HG03565 (cell line): ENCODE results near the gene HOXA9.

Experiments
- ATAC-seq: cut with Tn5 transposase; IDR thresholded peaks from one replicate; pipeline ENCODE4 v1.9.1; 2021; ENCODE audit warnings: mild to moderate bottlenecking, moderate library complexity; ENCODE audit not compliant: unreplicated experiment

Gene HOXA9

GRCh38 chr7:27129729-27130539 is 35.4 kb downstream of the HOXA9 start:
- ATAC-seq = no peak

DNA sequence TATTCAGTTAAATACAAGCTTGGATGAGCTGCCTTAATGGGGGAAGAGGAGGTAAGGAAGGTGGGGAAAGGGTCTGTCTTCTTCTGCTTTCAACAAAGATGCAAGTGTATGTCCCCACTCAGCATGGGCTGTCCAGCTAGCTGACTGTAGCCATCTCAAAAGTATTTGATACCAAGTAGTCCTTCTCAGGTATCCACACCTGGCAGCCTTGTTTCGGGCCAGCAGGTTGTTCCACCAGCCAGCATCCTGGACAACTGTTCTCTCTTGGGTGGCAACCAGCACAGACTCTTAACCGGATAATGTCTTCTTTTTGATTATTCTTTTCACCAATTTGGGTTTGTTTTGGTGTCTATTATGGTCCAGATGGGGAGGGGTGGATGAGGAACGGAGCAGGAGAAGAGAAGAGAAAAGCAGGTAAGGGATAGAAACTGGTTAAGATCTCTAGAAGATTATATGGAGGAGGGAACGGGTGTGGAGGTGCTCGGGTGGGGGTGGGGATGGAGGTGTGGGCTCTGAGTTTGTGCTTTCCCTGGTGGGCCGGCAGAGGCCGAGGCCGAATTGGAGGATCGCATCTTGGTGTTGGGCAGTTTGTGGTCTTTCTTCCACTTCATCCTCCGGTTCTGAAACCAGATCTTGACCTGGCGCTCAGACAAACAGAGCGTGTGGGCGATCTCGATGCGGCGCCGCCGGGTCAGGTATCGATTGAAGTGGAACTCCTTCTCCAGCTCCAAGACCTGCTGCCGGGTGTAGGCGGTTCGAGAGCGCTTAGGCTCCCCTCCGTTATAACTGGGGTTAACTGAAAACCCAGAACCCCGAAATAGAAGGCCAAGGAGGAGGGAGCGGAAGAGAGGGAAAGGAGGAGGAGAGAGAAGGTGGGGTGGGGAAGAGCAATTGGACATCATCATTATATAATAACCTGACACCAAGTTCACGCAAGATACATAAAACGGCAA is 36.3 kb downstream of the HOXA9 start:
- no peak for ATAC-seq

DNA sequence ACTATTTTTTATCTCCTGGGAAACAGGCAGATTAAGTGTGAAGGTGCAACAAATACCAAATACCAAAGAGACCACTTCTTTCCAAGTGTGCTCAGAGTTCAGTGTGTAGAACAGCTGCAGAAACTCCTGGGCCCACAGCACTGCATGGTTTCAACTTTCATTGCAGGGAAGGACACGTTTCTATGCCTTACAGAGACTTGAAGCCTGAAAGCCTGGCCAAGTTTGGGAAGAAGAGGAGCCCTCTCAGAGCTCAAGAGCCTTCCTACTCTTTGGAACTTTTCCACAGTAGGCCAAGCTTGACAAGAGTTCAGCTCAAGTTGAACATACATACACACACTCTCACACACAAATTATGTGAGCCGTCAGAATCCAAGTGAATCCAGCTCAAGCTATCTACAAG is 37.3 kb downstream of the HOXA9 start:
- no peak for ATAC-seq

- ATAC-seq = no peak
Measured at GRCh38 chr7:27126596-27127327, 38.6 kb downstream of the HOXA9 start.

GRCh38 chr7:27125986-27126394 is 39.3 kb downstream of the HOXA9 start:
- no peak for ATAC-seq

- ATAC-seq = no peak
Measured at GRCh38 chr7:27124902-27125689, 40.2 kb downstream of the HOXA9 start.

- ATAC-seq = no peak
Measured at GRCh38 chr7:27124096-27124901, 41.0 kb downstream of the HOXA9 start.

DNA sequence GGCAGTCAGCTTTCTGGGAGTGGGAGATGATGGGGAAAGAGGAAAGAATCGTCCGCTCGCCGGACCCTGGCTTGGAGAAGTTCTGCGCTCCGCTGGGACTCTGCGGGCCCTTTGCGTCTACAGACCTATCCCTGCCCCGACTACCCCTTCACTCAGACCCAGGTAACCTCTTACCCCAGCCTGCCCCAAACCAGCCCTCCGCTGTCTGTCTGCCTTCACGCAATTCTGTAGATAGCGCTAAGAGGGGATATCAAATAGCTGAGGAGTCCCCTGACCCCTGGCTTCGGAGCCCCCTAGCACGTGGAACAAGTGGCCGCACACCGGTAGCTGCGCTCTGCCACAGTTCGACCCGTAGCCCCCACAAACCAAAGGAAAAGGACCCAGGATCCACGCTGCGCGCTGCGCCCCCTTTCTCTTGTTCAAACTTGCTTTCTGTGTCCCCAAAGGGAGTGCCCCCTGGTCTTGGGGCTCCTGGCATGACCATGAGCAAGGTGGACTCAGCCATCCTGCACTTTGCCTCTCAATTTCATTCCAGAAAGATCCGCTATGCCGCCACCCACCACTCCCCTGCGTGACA is 41.8 kb downstream of the HOXA9 start:
- no peak for ATAC-seq

DNA sequence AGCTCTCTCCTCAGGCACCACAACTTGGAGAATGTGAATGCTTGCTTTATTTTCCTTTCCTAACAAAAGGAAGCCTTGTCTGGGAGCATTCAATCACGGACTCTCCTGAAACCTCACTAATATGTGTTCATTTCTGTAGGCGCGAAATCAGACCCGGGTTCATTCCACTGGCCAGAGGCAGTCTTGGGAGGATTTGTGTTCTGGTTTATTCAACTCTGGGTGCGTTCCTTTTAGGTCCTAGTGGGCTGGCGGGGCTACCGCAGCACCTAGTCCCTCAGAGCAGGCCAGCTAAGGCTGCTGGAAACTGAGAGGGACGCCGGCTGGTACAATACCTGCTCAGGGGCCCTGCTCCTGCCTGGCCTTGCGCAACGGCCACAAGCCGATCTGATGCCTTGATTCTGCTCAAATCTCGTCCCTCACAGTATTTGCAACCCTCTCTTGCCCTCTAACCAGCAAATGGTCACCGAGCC is 42.3 kb downstream of the HOXA9 start:
- ATAC-seq = no peak

DNA sequence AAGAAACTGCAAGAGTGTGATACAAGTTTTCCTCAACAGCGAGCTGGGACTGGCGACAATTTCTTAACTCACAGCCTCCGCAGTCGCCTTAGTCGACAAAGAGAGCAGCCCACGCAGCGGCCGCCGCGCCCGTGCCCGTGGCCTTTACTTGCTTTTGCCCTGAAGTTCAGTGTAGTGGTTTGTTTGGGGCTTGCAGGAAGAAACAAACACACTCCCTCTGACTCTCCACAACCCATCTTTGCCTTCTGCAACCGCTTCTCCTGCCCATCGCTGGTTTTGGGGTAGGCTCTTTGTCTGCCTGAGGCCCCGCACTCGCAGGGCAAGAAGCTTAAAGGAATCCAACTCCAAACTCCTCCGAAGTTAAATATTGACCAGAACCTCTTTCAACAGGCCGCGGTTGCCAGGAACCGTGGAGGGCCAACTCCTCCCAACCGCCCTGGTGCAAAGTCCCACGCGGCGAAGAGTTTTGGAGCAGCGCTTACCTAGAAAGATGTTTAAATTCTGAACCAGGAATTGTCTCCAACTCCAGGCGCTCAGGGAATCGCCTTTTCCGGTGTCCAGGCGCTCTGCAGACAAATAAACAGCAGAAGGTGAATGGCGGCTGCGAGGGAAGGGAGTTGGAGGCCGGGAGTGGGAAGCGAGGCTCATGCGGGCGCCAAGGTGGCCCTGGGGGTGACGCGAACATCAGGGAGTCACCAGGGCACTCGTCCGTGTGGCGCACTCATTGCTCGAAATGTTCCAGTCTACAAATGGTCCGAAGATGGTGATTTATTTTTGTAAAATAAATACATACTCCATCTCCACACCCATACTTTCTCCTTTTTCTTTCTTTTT is 43.0 kb downstream of the HOXA9 start:
- ATAC-seq = no peak

GRCh38 chr7:27121684-27122076 is 43.7 kb downstream of the HOXA9 start:
- ATAC-seq = no peak

- no peak for ATAC-seq
Measured at GRCh38 chr7:27119412-27119911, 45.9 kb downstream of the HOXA9 start.

DNA sequence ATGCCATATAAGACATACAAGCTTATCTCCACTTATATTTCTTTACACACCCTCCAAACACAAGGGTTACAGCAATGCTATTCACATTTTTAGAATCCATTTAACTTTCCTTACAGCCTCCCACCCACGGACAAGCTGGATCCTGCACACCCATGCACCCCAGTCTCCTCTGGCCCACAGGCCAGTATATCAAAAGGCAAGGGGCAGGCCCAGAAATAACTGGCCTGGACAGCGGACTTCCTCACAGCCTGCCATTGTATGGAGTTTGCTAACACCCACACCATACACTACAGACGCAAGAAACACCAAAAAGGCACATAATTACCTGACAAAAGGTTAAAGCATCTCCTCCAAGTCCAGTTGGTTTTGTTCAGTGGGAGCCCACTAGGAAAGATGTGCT is 46.8 kb downstream of the HOXA9 start:
- no peak for ATAC-seq

DNA sequence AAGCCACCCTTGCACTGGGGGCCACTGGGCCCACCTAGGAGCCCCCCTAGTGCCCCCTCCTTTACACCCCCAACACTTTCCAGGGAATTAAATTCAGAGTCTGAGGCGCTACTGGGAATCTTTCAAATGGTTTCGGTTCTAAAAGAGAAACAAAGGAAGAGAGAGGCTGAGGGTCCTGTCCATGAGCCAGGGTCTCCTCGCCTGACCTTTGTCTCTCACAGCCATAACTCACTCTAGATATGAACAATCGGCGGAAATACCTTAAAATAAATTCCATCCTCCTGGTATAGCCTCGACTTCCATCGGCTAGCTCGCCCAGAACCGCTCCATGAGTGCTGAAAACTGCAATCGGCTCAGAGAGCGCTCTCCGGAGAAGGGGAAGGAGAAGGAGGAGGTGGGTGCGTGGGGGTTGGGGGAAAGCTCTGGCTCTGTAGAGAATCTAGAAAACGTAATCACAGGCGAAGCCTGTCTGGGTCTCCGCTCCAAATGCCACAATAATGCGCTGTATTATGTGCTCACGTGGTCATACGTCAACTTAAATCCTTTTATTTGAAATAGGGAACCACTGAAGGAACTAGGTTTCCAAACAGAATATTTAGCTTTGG is 47.3 kb downstream of the HOXA9 start:
- ATAC-seq = no peak

DNA sequence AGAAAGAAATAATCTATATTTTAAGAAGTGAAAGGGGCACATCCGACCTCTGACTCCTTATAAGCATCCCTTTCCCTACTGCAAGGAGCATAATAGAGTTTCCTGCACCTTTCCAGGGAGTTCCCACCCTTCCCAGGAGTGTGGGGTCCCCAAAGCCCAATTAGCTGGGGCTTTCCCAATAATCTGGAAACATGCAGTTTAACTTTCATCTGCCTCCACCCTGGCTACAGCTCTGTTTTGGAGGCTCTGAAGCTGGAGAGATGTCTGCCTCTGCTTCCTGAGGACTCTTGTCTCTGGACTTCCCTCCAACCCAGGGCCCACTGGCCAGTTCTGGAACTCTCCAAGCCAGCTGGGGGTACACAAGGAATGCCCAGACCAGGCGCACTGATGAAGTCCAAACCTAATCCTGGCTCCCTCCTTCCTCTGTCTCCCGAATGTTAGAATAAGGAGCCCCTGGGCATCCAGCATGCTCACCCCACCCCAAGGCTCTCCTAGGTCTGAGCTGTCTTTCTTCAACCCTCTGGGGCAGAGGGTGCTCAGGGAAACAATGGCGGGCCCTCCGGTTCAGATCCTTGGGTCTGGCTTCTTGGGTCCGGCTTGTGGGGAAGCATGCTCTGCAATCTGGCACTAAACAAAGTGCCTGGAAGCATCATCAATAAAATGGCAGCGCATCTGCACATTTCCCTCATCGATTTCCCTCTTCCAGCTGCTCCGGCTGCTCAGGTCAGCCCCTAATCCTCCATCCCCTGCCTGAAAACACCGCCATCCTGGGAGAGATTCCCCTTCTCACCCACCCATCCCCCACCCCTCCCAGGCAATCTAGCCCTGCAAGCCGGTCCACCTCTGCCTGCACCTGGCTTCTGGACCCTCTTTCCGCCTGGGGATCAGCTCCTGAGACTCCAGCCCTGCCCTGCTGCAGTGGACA is 48.1 kb downstream of the HOXA9 start:
- no peak for ATAC-seq
